Activated naive CD8-positive, alpha-beta T cell treated with anti-CD3 and anti-CD28 coated beads for 36 hours (primary cell): ENCODE results near the gene SYT9. TPM values are rescaled to one million over a fixed set of nuclear protein-coding genes. Genes with fewer than 3 reads are reported as not detected.

ENCODE experiments used
- DNase-seq: peaks from one replicate; pipeline ENCODE4 v3.0.0; 2021
- H3K27ac Mint-ChIP-seq: one replicate; pipeline ENCODE4 v1.8.0; 2022; ENCODE audit warnings: mild to moderate bottlenecking, moderate library complexity, mixed read lengths
- H3K27me3 Mint-ChIP-seq: one replicate; pipeline ENCODE4 v1.8.0; 2022; ENCODE audit warnings: mild to moderate bottlenecking, mixed read lengths
- H3K36me3 Mint-ChIP-seq: one replicate; pipeline ENCODE4 v1.8.0; 2021; ENCODE audit warnings: mild to moderate bottlenecking, mixed read lengths
- H3K4me1 Mint-ChIP-seq: one replicate; pipeline ENCODE4 v1.8.0; 2021; ENCODE audit warnings: mixed read lengths
- H3K4me3 Mint-ChIP-seq: one replicate; pipeline ENCODE4 v1.8.0; 2022; ENCODE audit warnings: mild to moderate bottlenecking, moderate library complexity, mixed read lengths
- H3K9me3 Mint-ChIP-seq: one replicate; pipeline ENCODE4 v1.8.0; 2022; ENCODE audit warnings: mixed read lengths
- total RNA-seq, 2 experiments: library from RNA; stranded (reverse); gene quantifications; one replicate each; pipeline ENCODE4 v1.2.3, GENCODE V29; 2021

The SYT9 gene
- total RNA-seq, 2 experiments from 2014 or later, result not detected

- Mint-ChIP-seq H3K4me1 (no peaks in the 10 kb centered on the region), H3K27me3 (no peaks in the 10 kb centered on the region)
These were observed 233.7 kb downstream of the SYT9 start, which contains the start of gene OLFML1 for GRCh38 chr11:7485186-7486097. TSS of gene OLFML1 (plus strand) at chr11:7485506. CDS start at chr11:7485876, 370 bp downstream.

GRCh38 chr11:7486098-7486780, 234.5 kb downstream of the SYT9 start:
- Mint-ChIP-seq H3K9me3 (no peaks in the 10 kb centered on the region), H3K27ac (no peak overlapping the region), H3K4me1 (no peaks in the 10 kb centered on the region), H3K36me3 (no peaks in the 10 kb centered on the region), H3K27me3 (no peaks in the 10 kb centered on the region), H3K4me3 (no peak overlapping the region)
- DNase-seq, result no peak

More at GRCh38 chr11:7485186-7486097, 233.7 kb downstream of the SYT9 start, which contains the start of gene OLFML1:
- no peak for DNase-seq
- Mint-ChIP-seq H3K36me3 (no peaks in the 10 kb centered on the region), H3K9me3 (no peaks in the 10 kb centered on the region), H3K27ac (no peak within 1 kb of the TSS), H3K4me3 (no peak within 1 kb of the TSS)

DNA sequence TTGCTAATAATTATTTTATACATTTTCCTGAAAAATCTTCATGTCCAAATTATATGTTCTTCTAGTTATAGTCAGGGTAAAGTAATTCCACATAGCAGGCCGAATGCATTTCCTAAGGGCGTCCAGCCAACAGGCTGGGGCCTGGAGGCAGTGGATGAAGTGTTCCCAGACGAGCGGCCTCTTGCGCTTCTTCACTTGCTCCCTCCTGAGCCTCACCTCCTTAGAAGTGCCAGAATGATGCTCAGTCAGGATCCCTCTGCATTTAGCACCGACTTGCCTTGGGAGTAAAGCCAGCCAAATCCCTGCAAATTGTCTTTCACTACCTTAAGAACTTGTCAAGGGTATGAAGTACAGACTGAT, 235.1 kb downstream of the SYT9 start:
- Mint-ChIP-seq H3K4me3 (no peak overlapping the region), H3K4me1 (no peaks in the 10 kb centered on the region), H3K27me3 (no peaks in the 10 kb centered on the region), H3K27ac (no peak overlapping the region), H3K36me3 (no peaks in the 10 kb centered on the region), H3K9me3 (no peaks in the 10 kb centered on the region)
- DNase-seq, result no peak

DNA sequence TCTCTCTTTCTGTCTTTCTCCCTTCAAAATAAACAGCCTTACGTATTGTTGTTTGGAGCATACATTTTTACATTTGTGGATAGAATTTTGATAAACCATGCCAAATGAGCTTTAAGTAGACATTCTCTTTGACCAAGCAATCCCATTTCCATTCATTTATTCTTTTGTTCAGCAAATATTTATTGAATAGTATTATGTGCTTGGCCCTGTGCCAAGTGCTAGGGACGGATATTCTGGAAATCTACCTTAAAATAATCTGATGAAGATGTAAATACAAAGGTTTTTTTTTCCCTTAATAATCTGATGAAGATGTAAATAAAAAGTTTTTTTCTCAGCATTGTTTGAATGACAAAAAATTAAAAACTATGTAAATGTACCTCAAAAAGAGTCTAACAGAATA, 235.7 kb downstream of the SYT9 start:
- no peaks in the 10 kb centered on the region for H3K9me3 Mint-ChIP-seq
- no peak overlapping the region for H3K4me3 Mint-ChIP-seq
- peaks cover 2% of the 10 kb centered on the region for H3K4me1 Mint-ChIP-seq
- H3K27ac Mint-ChIP-seq, result no peak overlapping the region
- H3K36me3 Mint-ChIP-seq, result no peaks in the 10 kb centered on the region
- no peaks in the 10 kb centered on the region for H3K27me3 Mint-ChIP-seq
- no peak for DNase-seq

- Mint-ChIP-seq H3K27ac (no peak overlapping the region), H3K4me1 (peaks cover 2% of the 10 kb centered on the region), H3K9me3 (no peaks in the 10 kb centered on the region), H3K4me3 (no peak overlapping the region), H3K27me3 (no peaks in the 10 kb centered on the region), H3K36me3 (no peaks in the 10 kb centered on the region)
- no peak for DNase-seq
These were observed 237.0 kb downstream of the SYT9 start for GRCh38 chr11:7488681-7489080.

DNA sequence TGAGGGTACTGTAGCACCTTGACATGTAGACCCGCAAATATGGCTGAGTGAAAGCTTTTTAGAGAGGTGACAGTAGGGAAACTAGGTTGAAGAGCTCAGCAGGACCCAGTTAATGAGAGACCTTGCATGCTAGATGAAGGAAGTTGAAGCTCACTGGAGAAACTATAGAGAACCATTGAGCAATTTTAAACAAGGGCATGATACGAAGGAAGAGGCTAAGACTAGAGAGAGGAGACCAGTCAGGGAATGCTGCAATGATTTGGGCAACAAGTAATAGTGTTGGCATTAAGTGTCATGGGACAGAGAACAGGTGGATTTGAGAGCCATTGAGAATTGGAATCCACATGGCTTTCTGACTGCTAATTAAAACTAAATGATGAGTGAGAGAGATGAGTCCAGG, 237.7 kb downstream of the SYT9 start:
- no peak for DNase-seq
- H3K9me3 Mint-ChIP-seq, result no peaks in the 10 kb centered on the region
- no peaks in the 10 kb centered on the region for H3K27me3 Mint-ChIP-seq
- no peak overlapping the region for H3K27ac Mint-ChIP-seq
- no peak overlapping the region for H3K4me3 Mint-ChIP-seq
- no peaks in the 10 kb centered on the region for H3K36me3 Mint-ChIP-seq
- H3K4me1 Mint-ChIP-seq, result peaks cover 2% of the 10 kb centered on the region

- Mint-ChIP-seq H3K36me3 (no peaks in the 10 kb centered on the region), H3K4me1 (peaks cover 2% of the 10 kb centered on the region), H3K27me3 (no peaks in the 10 kb centered on the region), H3K9me3 (no peaks in the 10 kb centered on the region), H3K4me3 (no peak overlapping the region), H3K27ac (no peak overlapping the region)
- DNase-seq, result no peak
These were observed 238.3 kb downstream of the SYT9 start for GRCh38 chr11:7490054-7490453.

GRCh38 chr11:7490535-7490934, 238.8 kb downstream of the SYT9 start:
- no peak overlapping the region for H3K4me3 Mint-ChIP-seq
- H3K36me3 Mint-ChIP-seq, result no peaks in the 10 kb centered on the region
- no peak overlapping the region for H3K27ac Mint-ChIP-seq
- DNase-seq, result no peak
- H3K9me3 Mint-ChIP-seq, result no peaks in the 10 kb centered on the region
- H3K4me1 Mint-ChIP-seq, result peaks cover 3% of the 10 kb centered on the region
- H3K27me3 Mint-ChIP-seq, result no peaks in the 10 kb centered on the region

- Mint-ChIP-seq H3K27ac (no peak overlapping the region), H3K27me3 (no peaks in the 10 kb centered on the region), H3K4me1 (peaks cover 13% of the 10 kb centered on the region), H3K36me3 (peaks cover 3% of the 10 kb centered on the region), H3K4me3 (no peak overlapping the region), H3K9me3 (no peaks in the 10 kb centered on the region)
- no peak for DNase-seq
These were observed 240.5 kb downstream of the SYT9 start for GRCh38 chr11:7492253-7492652.

- no peak overlapping the region for H3K27ac Mint-ChIP-seq
- H3K9me3 Mint-ChIP-seq, result no peaks in the 10 kb centered on the region
- no peak for DNase-seq
- H3K27me3 Mint-ChIP-seq, result no peaks in the 10 kb centered on the region
- peaks cover 15% of the 10 kb centered on the region for H3K4me1 Mint-ChIP-seq
- H3K4me3 Mint-ChIP-seq, result no peak overlapping the region
- peaks cover 3% of the 10 kb centered on the region for H3K36me3 Mint-ChIP-seq
These were observed 242.0 kb downstream of the SYT9 start for GRCh38 chr11:7493670-7494069.

DNA sequence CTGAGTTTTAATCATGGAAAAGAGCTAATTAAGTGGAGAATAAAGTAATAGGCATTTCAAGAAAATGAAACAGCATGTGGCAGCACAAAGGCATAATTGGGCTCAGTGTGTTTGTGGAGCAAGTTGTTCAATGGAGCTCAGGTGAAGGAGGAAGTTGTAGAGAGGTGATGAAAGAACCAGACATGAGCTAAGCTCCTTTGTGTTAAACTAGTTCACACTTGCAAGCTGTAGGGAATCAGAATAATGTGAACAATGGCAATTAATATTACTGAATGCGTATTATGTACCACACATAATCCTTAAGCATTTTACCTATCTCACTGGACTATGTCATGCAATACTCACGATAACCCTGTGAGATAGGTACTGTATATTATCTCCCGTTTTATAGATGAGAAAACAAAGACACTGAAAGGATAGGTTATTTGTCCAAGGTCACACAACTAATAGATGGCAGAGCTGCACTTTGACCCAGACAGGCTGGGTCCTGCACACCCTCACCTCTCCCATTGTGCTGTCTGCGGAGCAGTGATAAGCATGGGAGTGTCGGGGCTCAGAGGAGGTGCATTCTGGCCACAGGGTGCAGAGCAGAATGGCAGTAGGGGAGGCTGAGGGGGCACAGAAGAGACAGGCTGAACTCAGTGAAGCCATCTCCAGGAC, 242.5 kb downstream of the SYT9 start:
- Mint-ChIP-seq H3K9me3 (no peaks in the 10 kb centered on the region), H3K27me3 (no peaks in the 10 kb centered on the region), H3K27ac (no peak overlapping the region), H3K4me1 (peaks cover 16% of the 10 kb centered on the region), H3K4me3 (no peak overlapping the region), H3K36me3 (peaks cover 3% of the 10 kb centered on the region)
- DNase-seq, result no peak

DNA sequence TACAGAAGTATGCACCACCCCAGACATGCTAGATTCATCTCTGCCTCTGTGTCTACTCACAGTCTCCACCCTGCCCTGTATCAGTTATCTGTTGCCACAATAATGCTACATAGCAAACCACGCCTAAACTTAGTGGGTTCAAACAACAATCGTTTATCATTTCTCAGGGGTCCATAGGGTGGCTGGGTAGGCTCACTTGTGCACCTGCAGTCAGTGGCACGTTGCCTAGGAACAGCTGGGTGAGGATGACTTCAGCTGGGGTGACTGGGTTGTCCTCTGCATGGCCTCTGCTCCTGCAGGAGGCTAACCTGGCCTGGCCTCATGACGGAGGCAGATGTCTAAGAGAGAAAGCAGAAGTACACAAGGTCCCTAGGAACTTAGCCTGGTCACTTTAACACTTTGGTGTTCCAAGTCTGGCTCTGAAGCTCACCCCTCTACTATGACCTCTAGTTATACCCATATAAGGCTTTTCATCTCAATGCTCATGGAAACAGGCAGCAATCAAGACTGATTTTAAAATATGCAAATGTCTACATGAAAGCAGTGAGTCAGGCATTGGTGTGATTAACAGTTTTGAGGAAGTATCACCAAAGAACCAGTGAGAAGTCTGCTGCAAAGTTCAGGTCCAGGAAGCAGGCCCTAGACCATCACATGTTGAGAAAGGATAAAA, 244.3 kb downstream of the SYT9 start:
- Mint-ChIP-seq H3K9me3 (no peaks in the 10 kb centered on the region), H3K4me1 (peaks cover 16% of the 10 kb centered on the region), H3K27me3 (no peaks in the 10 kb centered on the region), H3K36me3 (peaks cover 3% of the 10 kb centered on the region), H3K27ac (peak overlapping the region; percentile 69), H3K4me3 (no peak overlapping the region)
- DNase-seq, result no peak

- DNase-seq, result no peak
- Mint-ChIP-seq H3K4me1 (peaks cover 14% of the 10 kb centered on the region), H3K4me3 (no peak overlapping the region), H3K9me3 (no peaks in the 10 kb centered on the region), H3K27me3 (no peaks in the 10 kb centered on the region), H3K27ac (no peak overlapping the region), H3K36me3 (peaks cover 3% of the 10 kb centered on the region)
These were observed 246.5 kb downstream of the SYT9 start for GRCh38 chr11:7498193-7498592.

DNA sequence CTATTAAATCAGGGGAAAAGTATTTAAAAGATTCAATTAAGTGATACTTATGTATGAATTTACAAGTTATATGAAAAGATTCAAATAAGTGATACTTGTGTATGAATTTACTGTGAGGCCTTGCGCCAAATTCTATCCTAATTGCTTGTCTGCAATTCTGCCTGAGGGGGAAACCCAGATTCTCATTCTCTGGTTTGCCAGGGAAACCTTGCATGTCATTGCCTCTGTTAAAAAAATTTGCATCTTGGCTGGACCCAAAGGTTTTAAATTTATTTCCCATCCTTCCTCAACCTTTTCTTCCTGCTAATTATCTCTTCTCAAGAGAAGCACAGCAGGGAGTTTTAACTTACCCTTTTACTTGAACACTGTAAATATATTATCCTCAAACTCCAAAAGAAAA, 247.4 kb downstream of the SYT9 start:
- Mint-ChIP-seq H3K27ac (no peak overlapping the region), H3K4me1 (peaks cover 14% of the 10 kb centered on the region), H3K4me3 (no peak overlapping the region), H3K9me3 (no peaks in the 10 kb centered on the region), H3K36me3 (peaks cover 3% of the 10 kb centered on the region), H3K27me3 (no peaks in the 10 kb centered on the region)
- DNase-seq, result no peak

DNA sequence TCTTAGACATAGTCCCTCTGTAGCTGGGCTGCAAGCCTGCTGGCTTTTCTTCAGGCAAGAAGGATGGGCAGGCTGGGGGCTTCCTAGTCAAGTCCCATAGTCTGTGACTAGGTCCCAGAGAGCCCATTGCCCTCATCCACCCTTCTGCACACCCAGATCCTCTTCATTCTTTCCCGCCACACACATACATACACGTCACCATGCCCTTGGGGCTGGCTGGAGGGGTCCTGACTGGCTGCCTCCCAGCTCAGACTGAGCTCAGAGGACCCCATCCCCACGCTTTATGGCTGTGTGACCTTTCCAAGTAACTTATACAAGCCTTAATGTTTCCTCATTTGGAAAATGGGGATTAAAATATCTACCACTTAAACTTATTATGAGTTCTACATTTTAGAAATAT, 248.5 kb downstream of the SYT9 start:
- Mint-ChIP-seq H3K36me3 (peaks cover 3% of the 10 kb centered on the region), H3K4me1 (peaks cover 14% of the 10 kb centered on the region), H3K27ac (no peak overlapping the region), H3K27me3 (no peaks in the 10 kb centered on the region), H3K4me3 (no peak overlapping the region), H3K9me3 (no peaks in the 10 kb centered on the region)
- DNase-seq, result no peak
